ENCODE measurements around the gene TNN.

- no peak for TF ChIP-seq POLR2A (IDR thresholded peaks at IDR 0.05)
- no peak for TF ChIP-seq CTCF (IDR thresholded peaks at IDR 0.05)
- TF ChIP-seq EP300 (IDR thresholded peaks at IDR 0.05), result no peak
Measured at GRCh38 chr1:175164751-175165150, 97.1 kb downstream of the TNN start.
